ENCODE measurements around the gene CBX6.

CBX6 gene

GRCh38 chr22:38840129-38840528 lies 31.9 kb downstream of the CBX6 start:
- no peak for DNase-seq (ENCODE audit: low spot score)

GRCh38 chr22:38839686-38840085 lies 32.3 kb downstream of the CBX6 start:
- DNase-seq (ENCODE audit: low spot score), result no peak

- no peak for DNase-seq (ENCODE audit: low spot score)
Observed at GRCh38 chr22:38837414-38837928, 34.5 kb downstream of the CBX6 start.

- DNase-seq (ENCODE audit: low spot score), result no peak
Observed at GRCh38 chr22:38835888-38836301, 36.1 kb downstream of the CBX6 start.

GRCh38 chr22:38834991-38835390 lies 37.0 kb downstream of the CBX6 start:
- no peak for DNase-seq (ENCODE audit: low spot score)

- DNase-seq (ENCODE audit: low spot score), result no peak
Observed at GRCh38 chr22:38834215-38834953, 37.6 kb downstream of the CBX6 start.

GRCh38 chr22:38833061-38833460 lies 39.0 kb downstream of the CBX6 start:
- no peak for DNase-seq (ENCODE audit: low spot score)

GRCh38 chr22:38832005-38832978 lies 39.7 kb downstream of the CBX6 start:
- no peak for DNase-seq (ENCODE audit: low spot score)

- DNase-seq (ENCODE audit: low spot score), result no peak
Observed at GRCh38 chr22:38831166-38831945, 40.7 kb downstream of the CBX6 start.

GRCh38 chr22:38830845-38831108 lies 41.2 kb downstream of the CBX6 start:
- DNase-seq (ENCODE audit: low spot score), result no peak

GRCh38 chr22:38830026-38830844 lies 41.8 kb downstream of the CBX6 start:
- no peak for DNase-seq (ENCODE audit: low spot score)

- no peak for DNase-seq (ENCODE audit: low spot score)
Observed at GRCh38 chr22:38829485-38829884, 42.5 kb downstream of the CBX6 start.

- no peak for DNase-seq (ENCODE audit: low spot score)
Observed at GRCh38 chr22:38828616-38829205, 43.3 kb downstream of the CBX6 start.

GRCh38 chr22:38828191-38828590 lies 43.8 kb downstream of the CBX6 start:
- no peak for DNase-seq (ENCODE audit: low spot score)

GRCh38 chr22:38827510-38827909 lies 44.5 kb downstream of the CBX6 start:
- DNase-seq (ENCODE audit: low spot score), result no peak

GRCh38 chr22:38826801-38827200 lies 45.2 kb downstream of the CBX6 start:
- no peak for DNase-seq (ENCODE audit: low spot score)

- DNase-seq (ENCODE audit: low spot score), result no peak
Observed at GRCh38 chr22:38826386-38826785, 45.6 kb downstream of the CBX6 start.

- DNase-seq (ENCODE audit: low spot score), result peak; percentile 75
Observed at GRCh38 chr22:38824585-38824984, 47.4 kb downstream of the CBX6 start.

- no peak for DNase-seq (ENCODE audit: low spot score)
Observed at GRCh38 chr22:38823637-38824036, 48.4 kb downstream of the CBX6 start.

- DNase-seq (ENCODE audit: low spot score), result no peak
Observed at GRCh38 chr22:38823076-38823475, 48.9 kb downstream of the CBX6 start.

GRCh38 chr22:38820020-38820419 lies 52.0 kb downstream of the CBX6 start:
- DNase-seq (ENCODE audit: low spot score), result no peak

Measured in left forelimb (tissue), 1 donor.